H1 (cell line): ENCODE measurements around the gene ANKRD6. TPM values are rescaled to one million over a fixed set of nuclear protein-coding genes. Genes with fewer than 3 reads are reported as not detected.

Experiments used
- CTCF ChIA-PET: fragments of 300-600 bp; sonication (Branson Sonifier 250); formaldehyde crosslinking; loops from one replicate; lab custom pipeline; 2021; ENCODE audit not compliant: partially characterized antibody; lab: Charles Lee
- POLR2A ChIA-PET: fragments of 300-600 bp; sonication (Branson Sonifier 250); formaldehyde crosslinking; loops from one replicate; lab custom pipeline; 2021; ENCODE audit warnings: inconsistent platforms; ENCODE audit not compliant: partially characterized antibody; lab: Charles Lee
- DNase-seq, 2 experiments: peaks; one replicate each; pipeline versions ENCODE4 v3.0.0 to v3.0.0-alpha.2; 2010 to 2022; ENCODE audit warnings: low spot score in 2 of 2, low read depth in 1 of 2, mixed read lengths in 1 of 2
- FAIRE-seq: peaks from 2 replicates; lab custom pipeline; 2011; peaks lifted over from hg19 to GRCh38; lab: Jason Lieb, UNC
- H2AFZ ChIP-seq: 2 replicates; pipeline ENCODE4 v1.8.1; 2012; ENCODE audit warnings: low read length, inconsistent platforms
- H2AK5ac ChIP-seq: 2 replicates; pipeline ENCODE4 v1.6.1; 2013; ENCODE audit warnings: low read depth, low read length
- H2BK120ac ChIP-seq: replicated peaks from 2 replicates; pipeline ENCODE3; 2013; ENCODE audit warnings: low read depth, low read length, inconsistent platforms
- H2BK12ac ChIP-seq: 2 replicates; pipeline ENCODE4 v1.6.1; 2013; ENCODE audit warnings: low read depth, low read length
- H2BK15ac ChIP-seq: 2 replicates; pipeline ENCODE4 v1.6.1; 2013; ENCODE audit warnings: low read length
- H2BK20ac ChIP-seq: 2 replicates; pipeline ENCODE4 v1.6.1; 2013; ENCODE audit warnings: low read length
- H2BK5ac ChIP-seq: 2 replicates; pipeline ENCODE4 v1.6.1; 2013; ENCODE audit warnings: low read depth, low read length
- H3K14ac ChIP-seq: 2 replicates; pipeline ENCODE4 v1.6.1; 2013; ENCODE audit warnings: inconsistent platforms; ENCODE audit not compliant: insufficient read length
- H3K18ac ChIP-seq: 2 replicates; pipeline ENCODE4 v1.6.1; 2013; ENCODE audit warnings: low read length; ENCODE audit errors: extremely low read depth
- H3K23ac ChIP-seq: 2 replicates; pipeline ENCODE4 v1.6.1; 2013; ENCODE audit warnings: inconsistent platforms; ENCODE audit not compliant: insufficient read length
- H3K23me2 ChIP-seq: 2 replicates; pipeline ENCODE4 v1.6.1; 2013; ENCODE audit warnings: low read depth, low read length
- H3K27ac ChIP-seq: 2 replicates; pipeline ENCODE4 v1.6.1; 2011; ENCODE audit warnings: low read depth, low read length, inconsistent platforms
- H3K27me3 ChIP-seq, 4 experiments: replicated peaks in 1 of 4; 1 replicate in 1 of 4; 2 replicates in 3 of 4; pipeline versions ENCODE4 v1.6.1 to v1.8.1; 2011 to 2013; ENCODE audit warnings: low read length in 3 of 4, mild to moderate bottlenecking in 3 of 4, inconsistent platforms in 2 of 4, mixed read lengths in 2 of 4, moderate library complexity in 1 of 4; ENCODE audit not compliant: control insufficient read depth in 3 of 4, insufficient read depth in 3 of 4; ENCODE audit errors: extremely low read depth in 1 of 4
- H3K36me3 ChIP-seq, 4 experiments: 2 replicates each; pipeline versions ENCODE4 v1.6.1 to v1.8.1; 2011 to 2013; ENCODE audit warnings: mild to moderate bottlenecking in 4 of 4, low read length in 3 of 4, moderate library complexity in 2 of 4, control low read depth in 1 of 4, inconsistent platforms in 1 of 4; ENCODE audit not compliant: insufficient read depth in 4 of 4, control insufficient read depth in 2 of 4
- H3K4ac ChIP-seq: replicated peaks from 2 replicates; pipeline ENCODE3; 2013; ENCODE audit warnings: low read length, low read depth, mixed read lengths, inconsistent platforms; ENCODE audit not compliant: insufficient read length
- H3K4me1 ChIP-seq, 4 experiments: replicated peaks in 1 of 4; 1 replicate in 1 of 4; 2 replicates in 3 of 4; pipeline versions ENCODE4 v1.6.1 to v1.8.1; 2011 to 2013; ENCODE audit warnings: low read length in 3 of 4, inconsistent platforms in 2 of 4, mixed read lengths in 1 of 4; ENCODE audit not compliant: insufficient read depth in 4 of 4, control insufficient read depth in 3 of 4
- H3K4me2 ChIP-seq, 2 experiments: 2 replicates each; pipeline versions ENCODE4 v1.6.1 to v1.8.1; 2011 to 2013; ENCODE audit warnings: low read depth in 2 of 2, low read length in 2 of 2, control low read depth in 1 of 2, inconsistent platforms in 1 of 2, mild to moderate bottlenecking in 1 of 2; ENCODE audit not compliant: insufficient read depth in 1 of 2
- H3K4me3 ChIP-seq, 4 experiments: fragments of 200-600, 300-600 bp in 1 of 4; sonication (generic), shearing (Covaris generic), sonication (Bioruptor Twin) in 1 of 4; 2 replicates each; pipeline versions ENCODE4 v1.5.1 to v1.8.1; 2011 to 2016; ENCODE audit warnings: low read length in 4 of 4, low read depth in 3 of 4, control low read depth in 2 of 4, inconsistent platforms in 2 of 4, mild to moderate bottlenecking in 2 of 4, mixed read lengths in 1 of 4, moderate library complexity in 1 of 4; ENCODE audit not compliant: insufficient read depth in 2 of 4; ENCODE audit errors: extremely low read depth in 1 of 4
- H3K56ac ChIP-seq: replicated peaks from 2 replicates; pipeline ENCODE3; 2013; ENCODE audit warnings: low read depth, mild to moderate bottlenecking, mixed read lengths, low read length, inconsistent platforms; ENCODE audit not compliant: insufficient read length
- H3K79me1 ChIP-seq: 2 replicates; pipeline ENCODE4 v1.6.1; 2013; ENCODE audit warnings: low read depth, low read length, control low read depth
- H3K79me2 ChIP-seq, 2 experiments: 2 replicates each; pipeline versions ENCODE4 v1.6.1 to v1.8.1; 2012 to 2013; ENCODE audit warnings: low read length in 2 of 2, mild to moderate bottlenecking in 2 of 2, inconsistent platforms in 1 of 2; ENCODE audit not compliant: insufficient read depth in 2 of 2, control insufficient read depth in 1 of 2
- H3K9ac ChIP-seq, 4 experiments: replicated peaks in 1 of 4; 1 replicate in 1 of 4; 2 replicates in 3 of 4; pipeline versions ENCODE4 v1.6.1 to v1.8.1; 2011 to 2013; ENCODE audit warnings: low read depth in 3 of 4, low read length in 3 of 4, control low read depth in 2 of 4, mild to moderate bottlenecking in 2 of 4, moderate library complexity in 2 of 4, inconsistent platforms in 1 of 4; ENCODE audit errors: extremely low read depth in 1 of 4
- H3K9me3 ChIP-seq, 2 experiments: 2 replicates each; pipeline versions ENCODE4 v1.6.1 to v1.8.1; 2012 to 2013; ENCODE audit warnings: mild to moderate bottlenecking in 2 of 2, moderate library complexity in 2 of 2, control low read depth in 1 of 2, inconsistent platforms in 1 of 2, low read depth in 1 of 2, low read length in 1 of 2, mixed read lengths in 1 of 2; ENCODE audit not compliant: insufficient read depth in 2 of 2
- H4K20me1 ChIP-seq, 2 experiments: replicated peaks in 1 of 2; 2 replicates each; pipeline versions ENCODE3 to v1.8.1; 2011 to 2013; ENCODE audit warnings: inconsistent platforms in 2 of 2, low read length in 2 of 2, mild to moderate bottlenecking in 1 of 2; ENCODE audit not compliant: insufficient read depth in 2 of 2, control insufficient read depth in 1 of 2
- H4K5ac ChIP-seq: 2 replicates; pipeline ENCODE4 v1.6.1; 2013; ENCODE audit warnings: low read length, low read depth, mixed read lengths, inconsistent platforms; ENCODE audit not compliant: insufficient read length
- H4K8ac ChIP-seq: 2 replicates; pipeline ENCODE4 v1.8.0; 2013; ENCODE audit warnings: mild to moderate bottlenecking, moderate library complexity, low read length, inconsistent platforms; ENCODE audit not compliant: insufficient read depth; ENCODE audit errors: extremely low read depth
- H4K91ac ChIP-seq: replicated peaks from 2 replicates; pipeline ENCODE3; 2013; ENCODE audit warnings: low read length, mixed read lengths, inconsistent platforms; ENCODE audit not compliant: insufficient read length
- MAFK ChIP-seq: IDR thresholded peaks from 2 replicates; pipeline ENCODE4 v1.6.1; 2012; ENCODE audit warnings: low read depth, mild to moderate bottlenecking, improper control_type of control experiment, low read length
- MAX ChIP-seq: IDR thresholded peaks from 2 replicates; pipeline ENCODE4 v1.6.1; 2012; ENCODE audit warnings: inconsistent platforms
- polyA plus RNA-seq, 7 experiments: library from polyadenylated mRNA; depleted of rRNA in 3 of 7; stranded (reverse) in 5 of 7; unstranded in 2 of 7; fragments of >200 nt in 5 of 7; fragments of 200-250 nt in 2 of 7; gene quantifications; 1 replicate in 5 of 7; 2 replicates in 1 of 7; 4 replicates in 1 of 7; pipeline versions ENCODE4 v1.2.1 to v1.2.3, GENCODE V29; 2011 to 2013; ENCODE audit warnings: missing spikeins in 2 of 7, mixed read lengths in 2 of 7
- total RNA-seq: library from RNA; stranded (reverse); fragmentation: NEBNext Ultra II Directional; extraction: Animal tissue kit (Norgen Biotek cat#: 25700); gene quantifications from 2 replicates; pipeline ENCODE4 v1.2.1, GENCODE V29; 2021

ANKRD6 gene
- total and polyA plus RNA-seq, 2 of the 8 experiments (the other 6 are each of a cell fraction or from before 2014, with no cell fraction given) = 5.9 to 12.8 TPM

GRCh38 chr6:89488438-89488837, 55.5 kb downstream of the ANKRD6 start:
- Histone ChIP-seq H3K18ac (no peak overlapping the region), H3K23me2 (no peaks in the 10 kb centered on the region), H2BK120ac (no peak overlapping the region), H3K27me3 (no peaks in the 10 kb centered on the region), H4K91ac (no peak overlapping the region), H3K79me2 (no peaks in the 10 kb centered on the region), H4K20me1 (no peaks in the 10 kb centered on the region), H3K79me1 (no peaks in the 10 kb centered on the region; the same call in none of the 2 replicates), H3K4me2 (no peak overlapping the region), H3K4ac (no peak overlapping the region), H2BK12ac (no peak overlapping the region), H2BK15ac (no peak overlapping the region), H3K9ac (no peak overlapping the region), H2AFZ (no peak overlapping the region), H3K4me3 (no peak overlapping the region), H3K4me1 (peaks cover 4 to 14% (median 12%) of the 10 kb centered on the region in 4 experiments), H2AK5ac (no peak overlapping the region), H4K5ac (no peak overlapping the region), H4K8ac (no peak overlapping the region), H3K36me3 (no peaks in the 10 kb centered on the region), H2BK20ac (no peak overlapping the region), H3K23ac (no peak overlapping the region), H3K56ac (no peak overlapping the region), H2BK5ac (no peak overlapping the region), H3K9me3 (no peaks in the 10 kb centered on the region), H3K27ac (no peak overlapping the region), H3K14ac (no peak overlapping the region)
- DNase-seq = no peak
- ChIA-PET POLR2A (interaction anchor here (1.2 kb wide), 1 partner anchor 12 kb away, joined by 3 read pairs; no protein-coding TSS in a partner anchor), CTCF (interaction anchor here (1.2 to 1.8 kb wide), 2 partner anchors 10 to 19 kb away, joined by 3 to 5 read pairs; no protein-coding TSS in a partner anchor)
- TF ChIP-seq MAFK (no peak), MAX (no peak)
- no peak for FAIRE-seq
